ENCODE results near the gene CADPS. TPM values are rescaled to one million over a fixed set of nuclear protein-coding genes. Genes with fewer than 3 reads are reported as not detected.

Gene CADPS
- polyA plus RNA-seq, 1 donor from 2014 or later: 118 TPM

- H3K79me2 ChIP-seq (replicated peaks; ENCODE audit: insufficient read depth, low read length): no peaks in the 10 kb centered on the region
These were observed 392.3 kb downstream of the CADPS start for GRCh38 chr3:62482961-62483360.

GRCh38 chr3:62481962-62482361 lies 393.3 kb downstream of the CADPS start:
- H3K9me2 ChIP-seq (ENCODE audit: insufficient read depth, low read length): no peaks in the 10 kb centered on the region
- H2AFZ ChIP-seq (ENCODE audit: low read depth, low read length): no peak overlapping the region
- H4K20me1 ChIP-seq (ENCODE audit: insufficient read depth): no peaks in the 10 kb centered on the region
- no peak overlapping the region for H3K9ac ChIP-seq (ENCODE audit: low read length)
- no peak overlapping the region for H3K27ac ChIP-seq (ENCODE audit: low read length)
- no peaks in the 10 kb centered on the region for H3F3A ChIP-seq (ENCODE audit: insufficient read depth, low read length, poor library complexity, severe bottlenecking)
- H3K36me3 ChIP-seq (ENCODE audit: insufficient read depth, low read length): peaks cover 5% of the 10 kb centered on the region
- H3K9me3 ChIP-seq (ENCODE audit: low read length): no peaks in the 10 kb centered on the region
- H3K4me2 ChIP-seq (ENCODE audit: low read length): no peak overlapping the region
- no peak for TF ChIP-seq SMC3 (conservative IDR thresholded peaks at IDR 0.05; ENCODE audit: poor library complexity)
- peaks cover 6% of the 10 kb centered on the region for H3K27me3 ChIP-seq (ENCODE audit: insufficient read depth, low read depth, low read length)
- no peaks in the 10 kb centered on the region for H3K79me2 ChIP-seq (replicated peaks; ENCODE audit: insufficient read depth, low read length)
- H3K4me3 ChIP-seq (ENCODE audit: low read length): no peak overlapping the region

More at GRCh38 chr3:62482961-62483360, 392.3 kb downstream of the CADPS start:
- Histone ChIP-seq H3K27ac (ENCODE audit: low read length) (no peak overlapping the region), H3K9me3 (ENCODE audit: low read length) (no peaks in the 10 kb centered on the region), H3K36me3 (ENCODE audit: insufficient read depth, low read length) (peaks cover 6% of the 10 kb centered on the region), H2AFZ (ENCODE audit: low read depth, low read length) (no peak overlapping the region), H3K4me2 (ENCODE audit: low read length) (no peak overlapping the region), H3K27me3 (ENCODE audit: insufficient read depth, low read depth, low read length) (peaks cover 6% of the 10 kb centered on the region), H3K4me3 (ENCODE audit: low read length) (no peak overlapping the region), H4K20me1 (ENCODE audit: insufficient read depth) (no peaks in the 10 kb centered on the region), H3K9me2 (ENCODE audit: insufficient read depth, low read length) (no peaks in the 10 kb centered on the region), H3K9ac (ENCODE audit: low read length) (no peak overlapping the region), H3F3A (ENCODE audit: insufficient read depth, low read length, poor library complexity, severe bottlenecking) (no peaks in the 10 kb centered on the region)
- no peak for TF ChIP-seq SMC3 (conservative IDR thresholded peaks at IDR 0.05; ENCODE audit: poor library complexity)
- TF ChIP-seq EZH2 (IDR thresholded peaks at IDR 0.05; ENCODE audit: borderline replicate concordance, insufficient read depth, low read length, poor library complexity, severe bottlenecking): no peak
- TF ChIP-seq REST (IDR thresholded peaks at IDR 0.05; ENCODE audit: borderline replicate concordance): no peak
- TF ChIP-seq POLR2AphosphoS5 (IDR thresholded peaks at IDR 0.05): no peak
- no peak for TF ChIP-seq EP300 (conservative IDR thresholded peaks at IDR 0.05; ENCODE audit: poor library complexity, severe bottlenecking)
- TF ChIP-seq CTCF (IDR thresholded peaks at IDR 0.05; ENCODE audit: poor library complexity, severe bottlenecking): no peak
- no peak for TF ChIP-seq RAD21 (conservative IDR thresholded peaks at IDR 0.05)
- TF ChIP-seq MXI1 (conservative IDR thresholded peaks at IDR 0.05; ENCODE audit: poor library complexity, severe bottlenecking): no peak
- TF ChIP-seq TAF1 (IDR thresholded peaks at IDR 0.05; ENCODE audit: low read depth): no peak

GRCh38 chr3:62480056-62480455 lies 395.2 kb downstream of the CADPS start:
- Histone ChIP-seq H3K27me3 (ENCODE audit: insufficient read depth, low read depth, low read length) (peaks cover 6% of the 10 kb centered on the region), H3K9me3 (ENCODE audit: low read length) (no peaks in the 10 kb centered on the region), H3K27ac (ENCODE audit: low read length) (no peak overlapping the region), H4K20me1 (ENCODE audit: insufficient read depth) (no peaks in the 10 kb centered on the region), H3K9me2 (ENCODE audit: insufficient read depth, low read length) (no peaks in the 10 kb centered on the region), H3K4me2 (ENCODE audit: low read length) (no peak overlapping the region), H3F3A (ENCODE audit: insufficient read depth, low read length, poor library complexity, severe bottlenecking) (no peaks in the 10 kb centered on the region), H3K36me3 (ENCODE audit: insufficient read depth, low read length) (peaks cover 5% of the 10 kb centered on the region), H3K79me2 (replicated peaks; ENCODE audit: insufficient read depth, low read length) (no peaks in the 10 kb centered on the region), H2AFZ (ENCODE audit: low read depth, low read length) (no peak overlapping the region), H3K4me3 (ENCODE audit: low read length) (no peak overlapping the region), H3K9ac (ENCODE audit: low read length) (no peak overlapping the region)
- TF ChIP-seq TAF1 (IDR thresholded peaks at IDR 0.05; ENCODE audit: low read depth): no peak
- TF ChIP-seq REST (IDR thresholded peaks at IDR 0.05; ENCODE audit: borderline replicate concordance): no peak
- TF ChIP-seq POLR2AphosphoS5 (IDR thresholded peaks at IDR 0.05): no peak
- no peak for TF ChIP-seq MXI1 (conservative IDR thresholded peaks at IDR 0.05; ENCODE audit: poor library complexity, severe bottlenecking)
- TF ChIP-seq CTCF (IDR thresholded peaks at IDR 0.05; ENCODE audit: poor library complexity, severe bottlenecking): no peak
- no peak for TF ChIP-seq EP300 (conservative IDR thresholded peaks at IDR 0.05; ENCODE audit: poor library complexity, severe bottlenecking)
- no peak for TF ChIP-seq RAD21 (conservative IDR thresholded peaks at IDR 0.05)
- no peak for TF ChIP-seq EZH2 (IDR thresholded peaks at IDR 0.05; ENCODE audit: borderline replicate concordance, insufficient read depth, low read length, poor library complexity, severe bottlenecking)
- TF ChIP-seq SMC3 (conservative IDR thresholded peaks at IDR 0.05; ENCODE audit: poor library complexity): no peak

Measured in neural cell (in vitro differentiated cells).